OCI-M1 (cell line): ENCODE measurements around the gene SULT4A1.

Experiments used
- DNase-seq: peaks from one replicate; lab custom pipeline; 2025; lab: John Stamatoyannopoulos, UW

SULT4A1 gene

DNA sequence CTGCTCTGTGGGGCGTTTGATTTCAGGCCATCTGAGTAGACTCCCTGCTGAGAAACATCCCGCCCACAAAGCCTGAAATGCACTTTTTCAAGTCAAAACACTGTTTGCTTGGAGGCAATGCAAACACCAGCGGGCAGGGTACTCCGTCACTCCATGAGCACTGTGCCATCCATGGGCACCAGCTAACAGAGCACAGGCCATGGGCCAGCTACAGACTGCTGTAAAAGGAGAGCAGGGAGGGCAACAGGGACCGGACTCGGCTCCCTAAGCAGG, 33.7 kb downstream of the SULT4A1 start:
- DNase-seq, result no peak

DNA sequence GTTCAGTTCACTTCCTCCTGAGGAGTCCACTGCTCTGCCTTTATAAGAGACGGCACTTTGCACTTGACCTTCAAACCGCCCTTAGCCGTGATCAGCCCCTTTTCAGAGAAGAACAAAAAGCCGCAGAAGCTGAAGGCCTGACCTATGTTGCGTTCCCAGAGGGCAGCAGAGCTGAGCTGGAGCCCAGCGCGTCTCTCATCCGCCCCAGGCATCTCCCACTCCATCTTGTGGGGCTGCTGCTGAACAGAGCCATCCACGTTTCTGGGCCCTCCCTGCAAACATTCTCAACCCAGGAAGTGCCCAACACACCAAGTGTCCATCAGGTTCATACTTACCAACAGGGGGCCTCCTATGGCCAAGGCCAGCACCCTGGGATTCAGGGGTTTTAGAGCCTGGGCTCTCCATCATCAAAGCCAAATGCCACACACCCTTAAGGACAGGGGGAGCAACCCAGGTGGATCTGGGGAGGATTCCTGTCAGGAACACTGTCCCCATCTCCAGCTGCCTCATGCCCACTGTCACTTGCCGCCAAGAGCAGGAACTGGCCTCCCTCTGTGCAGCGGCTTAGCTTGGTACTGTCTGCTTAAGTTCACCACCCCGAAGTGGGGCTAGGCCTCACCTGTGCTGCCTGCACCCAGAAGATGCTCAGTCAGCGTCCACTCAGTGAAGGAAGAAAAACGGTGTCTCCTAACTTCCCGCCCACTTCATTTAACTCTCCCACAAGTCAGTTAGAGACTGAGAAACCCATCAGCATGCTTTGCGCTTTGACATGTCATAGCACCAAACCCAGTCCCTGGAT, 34.2 kb downstream of the SULT4A1 start:
- no peak for DNase-seq

DNA sequence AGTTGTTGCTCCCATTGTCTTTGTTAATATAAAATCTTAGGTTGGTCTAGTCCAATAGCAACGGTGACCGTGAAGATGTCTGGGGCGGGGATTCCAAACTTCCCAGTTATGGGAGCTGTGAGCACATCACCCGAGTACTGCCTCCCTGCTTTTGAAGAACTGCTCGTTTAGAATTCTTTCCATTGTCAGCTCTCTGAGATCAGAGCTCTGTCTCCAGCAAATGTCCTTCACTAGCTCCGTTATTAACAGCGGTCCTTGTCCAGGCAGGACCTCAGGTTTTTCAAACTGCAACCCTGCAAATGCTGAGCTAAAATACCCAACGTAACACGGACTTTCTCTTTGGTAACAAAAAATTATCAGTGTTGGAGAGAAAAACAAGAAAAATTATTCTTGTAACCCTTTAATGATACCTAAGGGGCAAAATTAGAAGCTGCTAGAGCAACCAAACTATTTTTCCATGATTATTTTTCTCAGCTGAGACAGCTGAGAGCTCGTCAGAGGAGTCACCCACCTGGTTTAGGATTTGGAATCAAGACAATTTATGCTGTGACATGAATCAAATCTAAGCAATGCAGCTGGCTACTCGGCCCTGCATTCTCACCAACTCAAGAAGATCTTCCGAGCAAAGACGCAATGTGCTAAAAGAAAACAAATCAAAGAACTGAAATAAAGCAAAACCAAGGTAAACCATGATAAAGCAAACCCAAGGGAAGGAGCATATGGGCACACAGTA, 35.1 kb downstream of the SULT4A1 start:
- DNase-seq, result no peak

DNA sequence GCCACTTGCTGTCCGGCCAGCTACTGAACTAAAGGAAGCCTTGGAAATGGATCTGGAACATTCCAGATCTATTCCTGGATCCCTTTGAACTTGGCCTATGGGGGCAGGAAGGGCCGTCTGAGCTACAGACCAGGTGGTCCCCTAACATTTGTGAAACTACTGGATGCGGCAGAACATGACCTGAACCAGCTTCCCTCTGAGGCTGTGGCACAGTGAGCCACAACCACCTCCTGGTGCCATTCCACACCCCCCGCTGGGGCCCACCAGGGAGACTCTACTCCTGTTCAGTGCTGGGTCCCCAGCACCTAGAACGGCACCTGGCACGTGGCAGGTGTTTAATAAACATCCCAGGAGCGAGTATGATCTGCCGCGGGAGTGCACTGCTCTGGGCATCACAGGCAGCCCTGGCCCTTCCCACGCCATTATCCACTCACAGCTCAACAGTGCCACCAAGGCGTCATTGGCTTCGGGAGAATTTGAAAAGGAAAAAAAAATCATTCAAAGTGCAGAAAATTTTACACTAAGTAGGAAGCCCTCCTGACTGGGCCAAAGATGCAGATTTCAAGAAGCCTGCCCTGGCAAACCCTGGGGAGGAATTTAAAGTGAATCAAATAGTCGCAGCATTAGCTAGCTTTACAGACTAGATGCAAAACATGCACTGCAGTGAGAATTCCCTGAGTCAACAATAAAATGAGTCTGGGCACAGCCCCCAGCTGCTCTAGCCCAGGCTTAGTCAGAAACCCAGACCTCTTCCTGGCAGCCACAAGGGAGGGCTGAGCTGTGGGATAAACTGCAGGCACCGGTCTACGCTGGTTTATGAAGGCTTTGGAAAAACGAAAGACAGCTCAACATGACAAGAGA, 35.9 kb downstream of the SULT4A1 start:
- peak; percentile 31 for DNase-seq

DNA sequence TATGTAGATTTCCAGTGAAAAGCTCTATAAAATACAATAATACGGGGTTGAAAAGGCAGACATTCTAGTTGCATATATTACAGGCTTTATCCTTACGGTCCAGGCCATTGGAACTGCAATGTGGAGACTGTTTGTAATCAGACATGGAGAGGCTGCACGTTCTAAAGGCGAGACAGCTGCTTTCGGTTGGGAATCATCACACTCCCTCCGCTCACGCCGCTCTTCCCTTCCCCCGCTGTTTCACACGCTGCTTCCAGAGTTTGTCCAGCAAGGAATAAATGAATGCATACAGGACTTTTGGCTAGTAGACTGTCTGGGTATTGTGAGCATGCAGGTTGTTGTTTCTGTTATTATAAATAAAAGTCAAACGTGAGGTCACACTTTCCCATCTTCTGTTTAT, 36.7 kb downstream of the SULT4A1 start:
- DNase-seq, result no peak

DNA sequence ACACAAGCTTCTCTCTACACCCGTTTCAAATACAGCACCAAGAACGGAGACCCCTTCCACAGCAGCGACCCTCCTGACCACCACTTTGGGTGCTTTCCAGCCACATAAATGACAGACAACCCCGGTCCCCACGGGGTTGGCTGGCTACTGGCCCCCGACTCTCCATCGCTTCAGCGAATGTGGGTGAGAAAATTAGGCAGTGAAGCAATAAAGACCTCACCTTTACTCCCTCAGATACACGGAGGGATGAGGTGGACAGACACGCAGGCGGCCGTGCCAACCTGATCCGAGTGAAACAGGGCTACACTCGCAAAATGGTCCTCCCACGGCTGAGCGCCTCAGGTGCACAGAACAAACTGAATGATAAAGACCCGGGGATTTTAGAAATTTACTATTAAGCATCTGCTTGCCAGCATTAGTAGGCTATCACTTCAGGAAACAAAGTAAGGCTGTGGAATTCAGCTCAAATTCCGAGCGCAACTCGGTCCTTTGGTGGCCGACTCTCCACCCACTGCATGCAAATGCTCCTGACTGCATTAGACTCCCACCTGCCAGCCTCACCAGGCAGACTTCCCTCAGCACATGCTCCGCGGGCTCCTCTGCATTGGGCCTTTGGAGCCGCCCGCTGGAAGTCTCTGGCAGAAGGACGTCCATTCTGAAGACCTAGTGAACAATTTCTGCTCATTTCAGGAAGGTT, 37.4 kb downstream of the SULT4A1 start:
- DNase-seq, result no peak

DNA sequence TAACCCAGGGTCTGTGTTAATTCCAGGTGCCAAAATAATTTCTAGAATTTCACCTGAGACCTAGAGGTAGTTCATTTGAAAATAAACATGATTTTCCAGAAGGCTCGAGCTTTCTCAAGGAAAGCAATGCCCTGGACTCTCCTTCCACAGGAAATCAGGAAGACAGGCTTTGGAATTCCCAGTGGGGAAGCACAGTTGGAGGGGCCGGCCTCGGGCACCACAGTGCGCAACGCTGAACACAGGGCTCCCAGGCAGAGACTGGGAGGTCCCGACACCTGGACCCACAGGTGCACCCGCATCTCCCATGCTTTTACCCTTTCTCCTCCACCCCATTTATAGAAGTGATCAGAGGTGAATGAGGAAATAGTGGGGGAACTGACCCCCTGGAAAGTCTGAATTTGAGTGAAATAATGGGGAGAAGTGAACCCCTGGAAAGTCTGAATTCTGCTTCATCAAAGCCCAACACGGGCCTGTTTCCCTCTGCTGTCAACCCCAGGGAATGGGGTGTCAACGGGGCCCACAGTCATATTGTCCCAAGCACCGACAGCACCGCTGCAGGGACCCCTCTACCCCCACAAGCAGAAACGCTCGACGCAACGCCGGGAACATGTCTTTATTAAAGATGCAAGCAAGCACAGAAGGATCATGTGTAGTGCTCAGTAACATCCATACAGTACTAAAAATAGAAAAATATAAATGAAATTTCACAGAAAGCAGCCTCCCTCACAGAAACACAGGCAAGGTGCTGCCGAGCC, 38.2 kb downstream of the SULT4A1 start:
- DNase-seq, result no peak

DNA sequence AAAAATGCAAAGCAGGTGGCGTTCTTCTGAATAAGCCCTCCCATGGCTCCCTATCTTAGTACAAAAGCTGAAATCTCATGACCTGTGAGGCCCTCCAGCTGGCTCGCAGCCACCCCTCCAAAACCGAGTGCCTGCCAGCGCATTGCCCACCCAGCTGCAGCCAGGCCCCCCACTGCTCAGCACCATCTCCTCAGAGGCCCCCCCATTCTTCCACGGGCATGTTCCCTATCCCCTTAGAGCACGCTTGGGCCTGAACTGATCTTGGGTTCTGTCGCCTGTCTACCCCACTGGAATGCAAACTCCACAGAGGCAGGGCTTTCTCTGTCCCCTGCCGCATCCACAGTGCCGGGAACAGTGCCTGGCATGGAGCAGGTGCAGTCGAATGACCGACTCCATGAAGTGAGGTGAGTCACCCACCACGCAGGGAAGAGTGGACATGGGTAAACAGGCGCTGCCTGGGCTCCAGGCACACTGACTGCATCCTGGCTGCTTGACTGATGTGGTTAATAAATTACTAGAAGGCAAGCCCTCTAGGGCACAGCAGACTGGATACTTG, 38.9 kb downstream of the SULT4A1 start:
- no peak for DNase-seq

DNA sequence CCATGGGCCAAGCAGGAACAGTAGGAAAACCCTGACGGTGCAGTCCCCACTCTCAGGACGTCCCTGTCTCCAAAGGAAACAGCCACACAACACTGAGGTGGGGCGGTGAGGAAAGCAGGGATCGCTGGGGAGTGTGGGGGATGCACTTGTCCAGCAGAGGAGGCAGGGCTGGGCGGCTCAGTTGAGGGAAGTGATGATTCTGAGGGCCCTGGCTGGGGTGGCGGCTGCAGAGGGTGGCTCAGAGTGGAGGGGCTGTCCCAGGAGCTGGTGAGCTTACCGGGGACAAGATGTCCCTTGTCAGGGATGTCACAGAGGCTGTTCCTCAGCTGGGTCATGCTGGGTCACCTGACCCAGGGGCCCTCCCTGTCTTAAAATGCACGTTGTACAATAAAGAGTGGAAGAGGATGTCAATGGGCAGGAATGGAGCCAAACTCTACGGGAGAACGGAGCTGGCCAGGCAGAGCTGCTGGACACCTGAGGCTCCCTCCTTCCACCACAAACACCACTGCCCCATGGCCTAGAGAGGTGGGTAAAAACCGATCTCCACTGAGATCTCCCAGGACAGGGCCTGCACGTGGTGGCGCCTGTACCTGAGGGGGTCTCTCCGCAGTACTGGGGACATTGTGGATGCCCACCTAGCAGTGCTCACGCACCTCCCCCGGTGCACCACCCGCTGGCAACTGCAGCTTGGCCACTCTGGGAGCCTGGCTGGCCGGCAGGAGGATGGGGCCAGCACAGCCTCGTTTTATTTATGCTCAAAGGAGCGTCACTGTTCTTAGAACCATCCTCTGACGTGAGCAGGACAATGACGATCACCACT, 40.5 kb downstream of the SULT4A1 start:
- DNase-seq, result no peak

DNA sequence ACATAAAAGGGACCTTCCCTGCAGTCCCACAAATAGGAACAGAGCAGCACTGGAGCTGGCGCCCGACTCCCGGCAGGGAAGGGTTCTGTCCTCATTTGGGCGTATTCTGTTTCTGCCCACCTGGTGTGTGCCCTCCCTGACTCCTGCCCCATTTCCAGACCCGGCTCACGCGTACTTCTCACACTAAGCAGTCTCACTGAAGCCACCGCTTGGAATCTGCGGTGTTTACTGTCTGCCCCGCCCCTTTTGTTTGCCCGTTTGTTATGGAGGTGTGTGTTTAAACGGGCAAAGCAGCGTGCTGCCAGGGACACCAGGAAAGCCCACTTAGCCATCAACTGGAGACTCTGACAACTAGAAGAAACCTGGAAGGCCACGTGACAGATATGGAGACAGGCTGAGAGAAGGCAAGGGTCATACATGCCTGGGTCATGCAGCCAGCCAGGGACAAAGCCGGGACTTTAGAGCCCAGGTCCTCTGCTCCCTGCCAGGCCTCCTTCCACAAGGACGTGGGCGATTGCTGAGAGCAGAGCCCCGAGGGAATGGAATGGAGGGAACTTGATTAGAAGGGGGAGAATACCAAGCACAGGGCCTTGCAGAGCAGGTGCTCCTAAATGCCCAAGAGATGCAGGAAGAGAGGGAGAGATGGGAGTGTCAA, 41.5 kb downstream of the SULT4A1 start:
- DNase-seq, result no peak

DNA sequence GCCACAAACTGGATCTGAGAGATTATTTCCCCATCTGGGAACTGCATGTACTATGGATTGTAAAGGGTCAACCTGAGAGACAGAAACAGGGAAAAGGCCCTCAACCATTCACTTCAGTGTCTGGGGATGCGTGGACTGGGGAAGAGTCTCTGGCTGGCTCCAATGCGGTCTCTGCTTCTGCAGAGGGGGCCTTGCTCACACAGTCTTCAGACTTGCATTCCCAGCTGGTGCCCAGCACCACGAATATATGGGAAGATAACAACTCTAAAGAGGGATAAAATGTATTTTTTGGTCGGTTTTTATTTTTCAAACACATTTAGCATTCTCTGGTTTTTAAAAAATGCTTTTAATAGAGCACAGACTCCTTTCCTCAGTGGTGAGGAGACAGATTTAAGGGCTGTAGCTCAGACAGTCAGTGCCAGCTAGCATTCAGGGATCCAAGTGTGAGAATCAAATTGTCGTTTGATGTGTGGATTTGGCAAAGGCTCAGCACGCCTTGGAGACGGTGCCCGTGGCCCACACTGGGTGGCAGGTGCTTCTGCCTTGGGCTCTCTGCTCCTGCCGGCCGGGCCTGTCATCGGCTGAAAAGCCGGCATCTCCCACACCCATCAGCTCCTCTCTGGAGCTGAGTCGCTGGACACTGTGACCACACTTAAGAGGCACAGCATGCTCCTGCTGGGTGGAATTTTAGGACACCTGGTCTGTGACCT, 42.2 kb downstream of the SULT4A1 start:
- DNase-seq, result no peak

DNA sequence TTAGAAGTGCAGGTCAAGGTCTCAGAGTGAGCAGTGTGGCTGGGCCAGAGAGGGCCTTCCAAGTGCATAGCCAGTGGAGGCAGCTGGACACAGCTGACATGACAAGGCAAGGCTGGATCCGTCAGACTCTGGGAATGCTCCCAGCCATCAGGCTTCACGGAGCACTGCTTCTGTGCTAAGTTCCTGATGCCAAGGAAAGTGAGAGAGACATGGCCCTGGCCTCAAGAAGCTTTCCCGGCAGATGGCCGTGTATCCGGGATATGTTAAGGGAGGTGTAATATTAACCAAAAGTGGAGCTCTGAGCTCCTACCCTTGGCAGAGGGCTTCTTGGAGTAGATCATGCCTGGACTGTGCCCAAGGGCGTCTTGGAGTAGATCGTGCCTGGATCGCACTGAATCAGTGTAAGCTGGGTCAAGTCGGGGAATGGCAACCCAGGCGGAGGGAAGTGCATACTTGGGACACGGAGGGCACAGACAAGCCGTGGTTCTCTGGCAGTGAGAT, 42.8 kb downstream of the SULT4A1 start:
- no peak for DNase-seq

DNA sequence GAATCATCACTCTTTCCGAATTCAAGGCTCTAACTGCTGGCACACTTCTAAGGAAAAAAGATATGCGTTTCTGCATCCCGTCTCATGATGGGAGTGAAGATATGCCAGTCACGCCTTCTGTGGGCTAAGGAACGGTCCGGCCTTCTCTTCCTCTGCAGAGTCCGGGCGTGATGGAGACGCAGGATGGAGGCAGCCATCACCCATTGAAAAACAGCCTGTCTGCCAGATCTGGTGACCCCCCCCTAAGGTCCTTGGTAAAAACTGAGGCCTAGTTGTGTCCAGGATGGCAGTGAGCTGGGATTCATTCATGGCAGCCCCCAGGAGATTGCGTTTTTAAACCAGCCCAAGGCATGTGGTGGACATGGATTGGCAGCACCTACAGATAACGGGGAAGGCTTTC, 43.3 kb downstream of the SULT4A1 start:
- DNase-seq, result no peak

DNA sequence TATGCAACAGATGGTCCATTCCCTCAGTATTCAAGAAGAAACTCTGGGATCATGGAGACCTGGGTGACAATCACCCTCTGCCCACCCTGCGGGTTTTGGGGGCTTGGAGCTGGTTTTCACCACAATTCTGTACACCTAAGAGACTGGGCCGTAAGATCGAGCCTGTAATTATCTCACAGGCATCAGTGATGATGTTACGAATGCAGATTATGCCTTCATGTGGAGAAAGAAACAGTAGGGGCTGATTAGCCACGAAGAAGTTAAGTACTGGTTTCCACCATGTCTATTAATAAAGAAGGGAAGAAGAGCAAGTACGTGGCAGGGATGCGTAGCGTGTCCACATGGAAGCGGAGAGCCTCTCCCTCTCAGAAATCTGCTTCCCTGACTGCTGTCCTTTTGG, 44.9 kb downstream of the SULT4A1 start:
- DNase-seq, result no peak

DNA sequence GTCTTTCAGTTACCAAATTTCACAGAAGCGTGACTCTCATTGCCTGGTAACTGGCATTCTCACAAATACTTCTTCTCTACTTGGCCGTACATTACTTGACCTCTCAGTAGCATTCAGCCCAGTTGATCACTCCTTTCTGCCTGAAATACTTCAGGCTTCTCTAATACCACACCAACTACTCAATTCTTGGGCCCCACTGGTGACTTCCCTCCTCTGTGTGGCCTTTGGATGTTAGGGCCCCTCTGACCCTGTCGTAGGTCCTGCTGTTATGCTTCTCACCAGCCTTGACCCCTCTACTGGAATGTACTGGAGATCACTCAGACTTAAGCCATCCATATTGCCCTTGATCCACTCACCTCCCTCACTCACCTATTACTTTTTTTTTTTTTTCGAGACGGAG, 48.0 kb downstream of the SULT4A1 start:
- DNase-seq, result no peak

DNA sequence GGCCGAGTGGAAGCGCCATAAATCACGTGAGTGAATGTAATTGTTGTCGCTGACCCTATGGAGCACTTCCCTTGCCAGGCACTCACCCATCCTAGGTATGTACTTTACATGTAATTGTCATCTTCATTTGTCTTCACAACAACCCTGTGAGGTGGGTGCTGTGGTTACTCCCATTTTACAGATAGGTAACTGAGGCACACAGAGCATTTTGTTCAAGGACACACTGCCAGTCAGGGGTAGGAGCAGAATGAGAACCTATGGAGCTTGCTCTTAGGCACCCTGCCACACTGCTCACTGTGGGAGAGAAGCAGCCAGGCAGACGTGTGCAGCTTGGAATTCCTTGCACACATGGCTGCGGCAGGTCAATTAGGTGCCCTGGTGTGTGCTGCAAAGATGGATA, 49.4 kb downstream of the SULT4A1 start:
- no peak for DNase-seq

DNA sequence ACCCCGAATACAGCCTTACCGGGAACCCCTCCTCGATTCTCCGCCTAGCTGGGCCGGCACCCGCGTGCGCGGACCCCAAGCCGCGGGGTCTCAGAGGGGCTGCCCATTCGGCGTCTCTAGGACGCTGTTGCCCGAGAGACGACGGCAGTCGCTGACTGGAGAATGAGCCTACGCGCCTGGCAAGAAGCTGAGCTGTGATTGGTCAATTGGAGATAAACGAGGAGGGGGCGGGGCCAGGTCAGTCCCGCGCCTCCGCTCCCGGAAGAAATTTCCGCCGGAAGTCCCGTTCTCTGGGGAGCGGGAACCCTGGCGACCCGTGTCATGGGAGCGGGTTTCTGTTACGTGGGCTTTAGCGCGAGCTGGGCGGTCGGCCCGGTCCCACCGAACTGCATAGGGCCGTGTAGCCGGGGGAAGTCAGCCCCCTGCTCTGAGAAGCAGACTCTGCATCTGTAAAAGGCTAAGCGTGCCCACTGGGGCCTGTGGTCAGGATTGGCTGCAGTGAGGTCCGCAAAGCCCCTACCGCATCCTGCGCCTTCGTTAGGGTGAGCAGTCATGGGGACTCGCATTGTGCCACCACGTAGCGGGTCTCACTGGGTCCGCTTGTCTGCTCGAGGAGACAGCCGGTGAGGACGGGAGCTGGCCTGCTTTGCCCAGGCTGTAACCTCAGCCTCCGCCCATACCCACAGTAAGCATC, 50.0 kb downstream of the SULT4A1 start, which contains the start of gene EFCAB6:
Gene EFCAB6 (minus strand): TSS at position 157 of the 694 bp plus-strand sequence. CDS start 29,987 bp downstream, outside the sequence.
- peak; percentile 93 for DNase-seq

DNA sequence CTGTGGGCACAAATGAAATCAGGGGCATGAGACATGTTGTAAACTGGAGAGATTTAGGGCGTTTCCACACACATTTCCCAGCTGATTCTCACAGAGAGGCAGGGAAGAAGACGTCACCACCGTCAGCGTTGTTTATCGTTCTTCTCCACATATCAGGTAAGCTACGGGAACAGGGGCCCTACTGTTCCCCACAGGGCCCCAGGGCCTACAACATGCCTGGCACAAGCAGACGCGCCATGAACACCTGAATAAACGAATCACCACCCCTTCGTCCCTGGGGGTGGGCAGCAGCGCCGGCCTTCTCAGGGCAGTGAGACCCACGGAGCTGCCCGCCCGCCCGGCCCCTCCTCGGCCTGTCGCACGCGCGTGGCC, 50.5 kb downstream of the SULT4A1 start:
- no peak for DNase-seq
